ENCODE data around the gene SLC38A3.

Gene SLC38A3

GRCh38 chr3:50169232-50169832 lies 35.7 kb upstream of the SLC38A3 start:
- no peak for DNase-seq

- DNase-seq = no peak
Measured at GRCh38 chr3:50169858-50170257, 35.2 kb upstream of the SLC38A3 start.

- no peak for DNase-seq
Measured at GRCh38 chr3:50170689-50171088, 34.4 kb upstream of the SLC38A3 start.

- DNase-seq = no peak
Measured at GRCh38 chr3:50171540-50172301, 33.4 kb upstream of the SLC38A3 start.

DNA sequence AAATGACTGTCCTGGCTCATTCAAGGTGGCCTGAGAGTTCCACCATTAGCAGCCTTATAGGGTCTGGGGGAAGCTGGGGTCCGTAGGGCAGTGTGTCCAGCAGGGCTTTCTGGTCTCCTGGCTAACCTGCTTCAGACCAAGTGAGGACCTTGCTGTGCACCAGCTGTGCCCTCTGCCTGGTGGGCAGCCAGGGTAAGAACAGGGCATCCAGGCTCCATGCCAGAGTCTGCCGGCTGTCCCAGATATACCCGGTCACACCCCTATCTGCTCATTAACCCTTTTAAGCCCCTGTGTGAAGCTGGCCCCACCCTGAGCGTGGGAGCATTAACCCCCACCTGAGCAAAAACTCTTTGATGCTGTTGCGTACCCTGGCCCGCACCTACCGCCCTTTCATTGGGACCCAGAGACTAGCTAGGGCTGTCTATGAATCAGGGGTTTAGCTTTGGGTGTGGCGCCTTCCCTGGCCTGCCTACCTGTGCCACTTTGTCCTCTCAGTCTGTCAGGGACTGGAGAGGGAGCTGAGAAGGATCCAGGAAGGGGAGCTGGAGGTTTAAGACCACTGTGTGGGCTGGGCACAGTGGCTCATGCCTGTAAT lies 32.3 kb upstream of the SLC38A3 start:
- no peak for DNase-seq

- DNase-seq = no peak
Measured at GRCh38 chr3:50173685-50174516, 31.2 kb upstream of the SLC38A3 start.

GRCh38 chr3:50174517-50174895 lies 30.6 kb upstream of the SLC38A3 start:
- DNase-seq = no peak

GRCh38 chr3:50174947-50175524 lies 30.0 kb upstream of the SLC38A3 start:
- no peak for DNase-seq

- DNase-seq = no peak
Measured at GRCh38 chr3:50177346-50177745, 27.7 kb upstream of the SLC38A3 start.

GRCh38 chr3:50179710-50180109 lies 25.4 kb upstream of the SLC38A3 start:
- no peak for DNase-seq

- no peak for DNase-seq
Measured at GRCh38 chr3:50181985-50182384, 23.1 kb upstream of the SLC38A3 start.

DNA sequence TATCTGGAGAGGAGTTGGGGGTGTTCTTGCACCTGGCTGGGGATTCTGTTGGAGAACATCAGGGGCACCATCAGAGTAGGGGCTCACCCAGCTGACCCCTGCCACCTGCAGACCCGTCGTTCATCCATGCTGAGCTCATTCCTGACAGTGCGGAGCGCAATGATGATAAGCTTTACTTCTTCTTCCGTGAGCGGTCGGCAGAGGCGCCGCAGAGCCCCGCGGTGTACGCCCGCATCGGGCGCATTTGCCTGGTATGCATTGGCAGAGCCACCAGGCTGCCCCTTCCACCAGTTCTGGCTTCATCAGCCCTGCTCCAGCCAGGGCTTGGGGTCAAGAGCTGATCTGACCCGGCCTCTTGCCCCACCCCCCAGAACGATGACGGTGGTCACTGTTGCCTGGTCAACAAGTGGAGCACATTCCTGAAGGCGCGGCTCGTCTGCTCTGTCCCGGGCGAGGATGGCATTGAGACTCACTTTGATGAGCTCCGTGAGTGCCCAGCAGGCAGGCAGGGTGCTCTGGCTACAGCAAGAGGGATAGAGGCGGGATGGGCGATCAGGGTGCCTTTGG lies 22.5 kb upstream of the SLC38A3 start:
- DNase-seq = no peak

DNA sequence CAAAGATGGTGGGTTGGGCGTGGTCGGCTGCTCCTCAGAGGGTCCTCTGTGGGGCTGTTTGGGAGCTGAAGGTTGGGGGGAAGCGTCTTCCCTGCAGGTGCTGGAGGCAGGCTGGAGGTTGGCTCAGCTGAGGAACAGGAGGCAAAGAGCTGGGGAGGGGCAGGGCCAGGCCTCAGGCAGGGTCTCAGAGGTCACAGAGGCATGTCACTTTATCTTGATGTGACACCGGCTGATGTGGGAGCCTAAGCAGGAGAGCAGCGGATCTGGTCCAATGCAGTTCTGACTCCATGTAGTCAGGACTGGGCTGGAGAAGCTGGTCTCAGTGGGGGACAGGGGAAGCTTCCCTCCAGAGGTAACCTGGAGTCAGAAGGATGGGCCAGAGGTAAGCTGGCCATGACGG lies 21.3 kb upstream of the SLC38A3 start:
- DNase-seq = no peak

GRCh38 chr3:50184242-50184978 lies 20.7 kb upstream of the SLC38A3 start:
- DNase-seq = no peak

DNA sequence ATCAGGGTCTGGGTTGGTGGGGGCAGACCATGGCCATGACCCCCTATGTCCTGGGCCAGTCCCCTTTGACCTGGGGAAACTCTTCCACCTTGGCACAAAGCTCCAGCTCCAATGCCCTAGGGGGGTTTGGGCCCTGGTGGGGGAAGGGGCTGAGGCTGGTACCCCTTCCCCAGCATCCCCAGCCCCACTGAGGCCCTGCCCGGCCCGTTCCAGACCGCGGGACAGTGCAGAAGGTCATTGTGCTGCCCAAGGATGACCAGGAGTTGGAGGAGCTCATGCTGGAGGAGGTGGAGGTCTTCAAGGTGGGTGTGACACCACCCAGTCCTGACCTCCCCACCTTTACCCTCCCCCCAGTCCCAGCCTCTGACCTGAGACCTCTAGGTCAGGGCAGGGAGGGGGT lies 19.8 kb upstream of the SLC38A3 start:
- no peak for DNase-seq

DNA sequence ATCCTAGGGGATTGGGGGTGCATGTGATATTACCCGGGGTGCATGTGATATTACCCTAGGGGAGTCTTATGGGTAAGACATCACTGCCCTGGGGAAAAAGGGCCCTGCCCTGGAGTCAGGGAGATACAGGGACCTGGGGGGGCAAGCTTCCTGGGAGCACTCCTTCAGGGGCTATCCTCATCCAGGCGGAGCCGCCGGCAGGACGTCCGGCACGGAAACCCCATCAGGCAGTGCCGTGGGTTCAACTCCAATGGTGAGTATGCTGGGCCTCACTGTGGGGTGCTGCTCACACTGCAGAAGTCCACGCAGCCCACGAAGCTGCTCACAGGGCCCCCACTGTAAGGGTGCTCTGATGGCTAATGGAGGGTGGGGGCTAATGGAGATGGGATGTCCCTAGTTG lies 19.0 kb upstream of the SLC38A3 start:
- DNase-seq = no peak

DNA sequence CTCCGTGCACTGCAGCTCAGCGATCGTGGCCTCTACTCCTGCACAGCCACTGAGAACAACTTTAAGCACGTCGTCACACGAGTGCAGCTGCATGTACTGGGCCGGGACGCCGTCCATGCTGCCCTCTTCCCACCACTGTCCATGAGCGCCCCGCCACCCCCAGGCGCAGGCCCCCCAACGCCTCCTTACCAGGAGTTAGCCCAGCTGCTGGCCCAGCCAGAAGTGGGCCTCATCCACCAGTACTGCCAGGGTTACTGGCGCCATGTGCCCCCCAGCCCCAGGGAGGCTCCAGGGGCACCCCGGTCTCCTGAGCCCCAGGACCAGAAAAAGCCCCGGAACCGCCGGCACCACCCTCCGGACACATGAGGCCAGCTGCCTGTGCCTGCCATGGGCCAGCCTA lies 17.3 kb upstream of the SLC38A3 start:
- DNase-seq = no peak

- peak in 1 of 2 donors; percentile 21 for DNase-seq
Measured at GRCh38 chr3:50189274-50189673, 15.8 kb upstream of the SLC38A3 start.

DNA sequence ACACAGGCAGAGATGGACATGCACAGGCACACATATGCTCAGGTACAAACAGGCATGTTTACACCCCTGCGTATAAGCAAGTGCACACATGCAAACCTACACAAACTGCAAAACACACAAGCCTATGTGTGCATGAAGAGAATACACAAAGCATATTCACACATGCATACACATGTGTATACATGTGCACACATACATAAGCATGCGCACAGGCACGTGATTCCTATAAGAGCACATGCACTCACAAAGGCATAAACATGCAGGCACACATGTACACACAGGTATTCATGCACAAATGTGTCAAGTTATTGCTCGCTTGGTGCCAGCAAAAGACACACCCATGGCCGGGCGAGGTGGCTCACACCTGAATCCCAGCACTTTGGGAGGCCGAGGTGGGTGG lies 15.1 kb upstream of the SLC38A3 start:
- no peak for DNase-seq

GRCh38 chr3:50190936-50191660 lies 14.0 kb upstream of the SLC38A3 start, which contains the start of gene GNAT1:
GNAT1 (plus strand) TSS chr3:50191610; CDS start chr3:50191726, 116 bp downstream.
- no peak for DNase-seq

GRCh38 chr3:50192124-50192523 lies 12.9 kb upstream of the SLC38A3 start:
- no peak for DNase-seq

All from activated CD4-positive, alpha-beta T cell treated with anti-CD3 and anti-CD28 coated beads for 4 hours (primary cell).